GM18951 (cell line): Measurements from ENCODE around the gene DUSP12.
"Not testable (repeated sequence)": the region's sequence is repeated elsewhere in the genome, so short reads cannot be mapped to it uniquely, and the experiment has no call there.

ENCODE experiments used
- POLR2A ChIP-seq: IDR thresholded peaks from 4 replicates; pipeline ENCODE4 v1.6.1; 2011; ENCODE audit warnings: mild to moderate bottlenecking; ENCODE audit not compliant: insufficient read length, insufficient read depth; ENCODE audit errors: extremely low read depth
- in situ Hi-C: fragments of 300-500 bp; cut with MboI; formaldehyde crosslinking; loops from one replicate; pipeline ENCODE4 v1.12.0; 2022; ENCODE audit warnings: low sequenced_read_pairs, mixed read lengths, inconsistent platforms; ENCODE audit not compliant: unreplicated experiment

DUSP12 gene

DNA sequence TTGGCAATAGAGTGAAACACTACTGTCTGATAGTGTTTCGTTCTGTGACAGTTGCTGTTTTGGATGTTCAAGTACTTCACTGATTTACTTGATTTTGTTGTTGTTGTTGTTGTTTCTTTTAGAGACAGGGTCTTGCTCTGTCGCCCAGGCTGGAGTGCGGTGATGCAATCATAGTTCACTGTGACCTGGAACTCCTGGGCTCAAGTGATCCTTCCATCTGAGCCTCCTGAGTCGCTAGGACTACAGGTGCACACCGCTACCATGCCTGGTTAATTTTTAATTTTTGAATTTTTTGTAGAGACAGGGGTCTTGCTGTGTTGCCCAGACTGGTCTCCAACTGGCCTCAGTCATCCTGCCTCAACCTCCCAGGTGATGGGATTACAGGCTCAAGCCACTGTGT, 18.9 kb downstream of the DUSP12 start:
- in situ Hi-C loops: no loop called here
- TF ChIP-seq POLR2A: no peak

DNA sequence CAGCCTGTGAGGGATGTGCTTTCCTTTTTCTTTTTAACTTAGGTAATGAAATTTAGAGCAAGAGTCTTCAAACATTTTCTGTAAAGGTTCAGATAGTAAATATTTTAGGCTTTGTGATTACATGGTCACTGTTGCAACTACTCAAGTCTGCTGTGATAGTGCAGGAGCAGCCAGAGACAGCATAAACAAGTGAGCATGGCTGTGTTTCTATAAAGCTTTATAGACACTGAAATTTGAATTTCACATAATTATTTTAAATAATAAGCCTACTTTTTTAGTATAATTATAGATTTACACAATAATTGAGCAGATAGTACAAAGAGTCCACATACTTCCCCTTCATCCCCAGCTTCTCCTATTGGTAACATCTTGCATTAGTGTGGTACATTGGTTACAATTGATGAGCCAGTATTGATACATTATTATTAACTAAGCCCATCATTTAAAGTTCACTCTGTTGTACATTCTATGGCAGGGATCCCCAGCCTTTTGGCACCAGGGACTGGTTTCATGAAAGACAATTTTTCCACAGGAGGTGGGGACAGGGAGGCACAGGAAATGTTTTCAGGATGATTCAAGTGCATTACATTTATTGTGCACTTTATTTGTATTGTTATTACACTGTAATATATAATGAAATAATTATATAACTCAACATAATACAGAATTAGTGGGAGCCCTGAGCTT, 19.5 kb downstream of the DUSP12 start:
- TF ChIP-seq POLR2A: no peak
- in situ Hi-C loops: no loop called here

DNA sequence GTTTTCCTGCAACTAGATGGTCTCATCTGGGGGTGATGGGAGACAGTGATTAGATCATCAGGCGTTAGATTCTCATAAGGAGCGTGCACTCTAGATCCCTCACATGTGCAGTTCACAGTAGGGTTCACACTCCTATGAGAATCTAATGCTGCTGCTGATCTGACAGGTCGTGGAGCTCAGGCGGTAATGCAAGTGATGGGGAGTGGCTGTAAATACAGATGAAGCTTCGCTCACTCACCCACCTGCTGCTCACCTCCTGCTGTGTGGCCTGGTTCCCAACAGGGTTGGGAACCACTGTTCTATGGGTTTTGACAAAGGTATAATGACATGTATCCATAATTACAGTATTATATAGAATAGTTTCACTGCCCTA, 20.1 kb downstream of the DUSP12 start:
- in situ Hi-C loops: not testable (repeated sequence)

DNA sequence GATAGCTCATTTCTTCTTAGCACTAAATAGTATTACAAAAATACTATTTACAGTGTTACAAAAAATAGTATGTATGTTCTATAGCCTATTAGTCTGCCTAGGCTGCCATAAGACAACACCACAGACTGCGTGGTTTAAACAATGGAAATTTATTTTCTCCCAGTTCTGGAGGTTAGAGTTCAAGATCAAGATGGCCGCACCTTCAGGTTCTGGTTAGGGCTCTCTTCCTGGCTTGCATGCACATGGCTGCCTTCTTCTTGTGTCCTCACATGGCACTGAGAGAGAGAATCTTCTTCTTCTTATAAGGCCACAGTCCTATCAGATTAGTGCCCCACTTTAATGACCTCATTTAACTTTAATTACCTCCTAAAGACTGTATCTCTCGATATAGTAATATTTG, 20.7 kb downstream of the DUSP12 start:
- in situ Hi-C loops: no loop called here
- no peak for TF ChIP-seq POLR2A

DNA sequence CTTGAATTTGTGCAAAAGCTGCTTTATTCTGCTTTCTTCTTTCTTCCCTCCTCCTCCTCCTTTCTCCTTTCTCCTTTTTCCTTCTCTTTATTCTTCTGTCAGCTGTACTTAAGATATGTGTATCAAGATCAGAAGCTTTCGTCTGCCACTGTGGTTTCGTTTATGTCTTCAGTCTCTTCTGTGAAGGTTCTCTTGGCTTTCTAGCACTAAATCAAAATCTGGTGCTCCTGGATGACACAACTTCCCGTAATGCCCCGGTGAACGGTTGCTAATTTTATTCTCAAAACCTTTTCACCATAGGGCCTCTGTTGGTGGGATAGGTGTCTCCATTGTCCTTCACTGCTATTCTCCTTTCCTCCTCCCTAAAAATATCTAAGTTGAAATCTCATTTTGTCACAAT, 21.6 kb downstream of the DUSP12 start:
- TF ChIP-seq POLR2A: no peak
- in situ Hi-C loops: no loop called here

DNA sequence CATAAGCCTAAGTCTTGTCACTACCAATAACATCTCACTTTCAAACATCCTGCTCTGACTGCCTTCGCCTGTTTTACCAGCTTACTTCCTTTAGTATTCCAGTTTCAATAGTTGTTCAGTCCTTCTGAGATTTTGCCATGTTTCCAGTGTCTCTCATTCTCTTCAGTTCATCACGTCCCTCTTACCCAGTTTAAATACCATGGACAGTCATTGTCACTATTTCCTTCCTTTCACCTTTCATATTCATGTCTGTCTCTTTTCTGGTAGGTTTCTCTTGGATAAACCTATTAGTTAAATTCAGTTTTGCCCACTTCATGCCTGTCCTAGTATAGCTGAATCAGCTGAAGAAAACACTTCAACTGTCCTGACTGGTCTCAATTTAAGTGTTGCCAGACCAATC, 22.4 kb downstream of the DUSP12 start:
- in situ Hi-C loops: no loop called here
- no peak for TF ChIP-seq POLR2A

DNA sequence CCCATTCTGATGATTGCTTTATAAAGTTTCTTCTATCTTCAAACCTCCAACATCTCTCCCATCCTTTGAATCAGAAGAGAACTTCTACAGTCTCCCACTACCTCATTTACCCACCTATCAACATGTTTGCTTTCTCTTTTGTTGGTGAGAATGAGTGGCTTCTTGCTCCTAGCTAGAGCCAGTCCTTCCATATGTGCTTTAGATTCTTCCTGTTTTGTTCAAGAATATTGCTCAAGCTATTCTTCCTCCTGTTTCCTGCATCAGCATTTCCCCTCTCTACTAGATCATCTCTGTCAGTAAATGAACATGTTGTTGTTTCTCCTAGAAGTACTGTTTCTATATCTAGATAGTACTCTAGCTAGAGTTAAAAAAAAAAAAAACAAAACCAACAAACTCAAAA, 22.8 kb downstream of the DUSP12 start:
- in situ Hi-C loops: no loop called here
- TF ChIP-seq POLR2A: no peak

DNA sequence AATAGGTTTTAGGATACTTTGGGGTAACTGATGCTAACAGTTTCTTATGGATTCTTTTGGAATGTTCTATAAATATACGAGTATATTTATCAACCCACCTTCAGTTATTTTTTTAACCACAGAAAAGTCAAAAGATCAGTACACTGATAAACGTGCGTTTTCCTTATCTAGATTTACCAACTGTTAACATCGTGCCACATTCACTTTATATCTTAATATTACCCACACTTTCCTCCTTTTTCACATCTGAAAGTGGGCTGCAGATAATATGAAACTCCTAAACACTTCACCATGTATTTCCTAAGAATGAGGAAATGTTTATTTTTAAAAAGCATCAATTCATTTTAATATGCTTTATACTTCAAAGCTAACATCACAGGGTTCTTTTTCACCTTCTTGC, 24.2 kb downstream of the DUSP12 start:
- TF ChIP-seq POLR2A: no peak
- in situ Hi-C loops: no loop called here

DNA sequence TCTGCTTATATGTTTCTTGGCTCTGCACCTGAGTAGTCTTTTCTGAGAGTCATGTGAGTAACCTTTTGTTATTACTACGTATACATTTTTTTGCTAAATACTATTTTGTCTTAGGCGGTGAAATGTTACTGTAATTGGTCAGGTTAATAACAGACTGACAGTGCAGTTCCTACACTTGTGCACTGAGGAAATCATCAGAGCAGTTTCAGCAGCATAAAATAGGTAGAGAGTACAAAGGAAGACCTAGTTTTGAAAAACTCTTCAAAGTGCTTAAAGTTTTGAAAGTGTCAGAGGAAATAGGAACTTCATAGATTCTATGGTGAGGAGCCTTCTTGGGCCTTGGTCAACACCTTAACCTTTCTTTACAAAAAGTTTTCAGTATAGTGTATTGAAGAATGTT, 27.7 kb downstream of the DUSP12 start:
- no peak for TF ChIP-seq POLR2A
- in situ Hi-C loops: no loop called here

DNA sequence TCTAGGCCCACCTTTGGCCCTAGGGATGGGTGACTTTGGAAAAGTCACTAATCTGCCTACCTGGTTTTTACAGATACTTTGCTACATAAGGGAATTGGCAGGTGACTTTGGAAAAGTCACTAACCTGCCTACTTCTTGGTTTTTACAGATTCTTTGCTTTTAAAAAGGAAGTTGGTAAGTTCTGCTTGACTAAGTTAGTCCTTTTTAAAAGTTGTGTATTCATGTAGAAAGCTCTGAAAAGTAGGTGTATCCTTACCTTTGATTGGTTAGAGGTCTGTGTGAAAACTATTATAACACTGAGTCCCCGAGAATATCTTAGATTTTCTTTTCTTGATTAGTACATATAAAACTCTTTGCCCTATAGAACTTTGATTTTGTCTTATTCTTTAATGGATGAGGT, 28.9 kb downstream of the DUSP12 start:
- in situ Hi-C loops: no loop called here
- no peak for TF ChIP-seq POLR2A

DNA sequence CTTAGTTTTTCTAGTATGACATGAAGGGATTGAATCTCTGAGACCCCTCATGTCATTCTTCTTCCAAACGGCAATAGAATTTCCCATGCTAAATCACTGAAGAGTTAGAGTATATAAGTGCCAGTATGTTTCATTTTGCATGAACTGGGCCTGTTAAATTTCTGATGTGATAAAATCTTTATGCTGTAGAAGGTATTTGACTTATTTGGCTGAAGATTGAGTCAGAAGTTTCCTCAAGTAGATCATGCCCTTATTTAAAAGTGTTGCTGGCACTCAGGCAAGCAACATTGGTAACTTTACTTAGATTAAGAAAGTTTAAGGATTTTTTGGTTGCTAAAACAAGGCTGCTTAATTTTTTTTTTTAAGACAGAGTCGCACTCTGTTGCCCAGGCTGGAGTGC, 29.8 kb downstream of the DUSP12 start:
- in situ Hi-C loops: no loop called here
- no peak for TF ChIP-seq POLR2A

DNA sequence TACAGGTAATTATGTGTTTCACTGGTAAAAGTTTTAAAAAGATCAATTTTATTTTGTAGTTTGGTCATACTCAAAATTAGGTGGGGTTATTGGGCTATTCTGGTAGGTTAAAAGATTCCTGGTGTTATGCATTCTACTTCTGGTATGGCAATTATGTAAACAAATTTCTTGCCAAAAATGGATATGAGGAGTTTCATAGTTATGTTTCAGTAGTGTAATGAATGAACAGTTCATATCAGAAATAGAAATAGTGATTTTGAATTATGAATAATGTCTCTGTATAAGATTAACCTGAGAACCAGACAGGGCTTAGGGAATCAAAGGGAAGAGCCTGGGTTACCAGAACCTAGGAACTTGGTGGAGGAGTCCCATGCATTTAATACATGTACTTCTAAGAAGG, 32.4 kb downstream of the DUSP12 start:
- in situ Hi-C loops: no loop called here
- TF ChIP-seq POLR2A: no peak

DNA sequence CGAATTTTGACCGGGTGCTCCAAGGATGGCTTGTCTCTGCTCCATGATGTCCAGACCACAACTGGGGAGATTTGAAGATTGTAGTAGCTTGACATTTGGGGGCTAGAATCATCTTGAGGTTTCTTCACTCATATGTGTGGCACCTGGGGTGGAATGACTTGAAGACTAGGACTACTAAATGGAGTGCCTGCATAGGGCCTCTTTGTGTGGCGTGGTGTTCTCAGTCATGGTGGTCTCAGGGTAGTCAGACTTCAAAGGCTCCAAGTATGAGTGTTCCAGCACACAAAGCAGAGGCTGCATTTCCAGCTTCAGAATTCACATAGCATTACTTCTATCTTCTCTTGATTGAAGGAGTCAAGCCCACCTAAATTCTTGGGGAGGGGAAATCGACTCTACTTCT, 33.3 kb downstream of the DUSP12 start:
- no peak for TF ChIP-seq POLR2A
- in situ Hi-C loops: no loop called here

DNA sequence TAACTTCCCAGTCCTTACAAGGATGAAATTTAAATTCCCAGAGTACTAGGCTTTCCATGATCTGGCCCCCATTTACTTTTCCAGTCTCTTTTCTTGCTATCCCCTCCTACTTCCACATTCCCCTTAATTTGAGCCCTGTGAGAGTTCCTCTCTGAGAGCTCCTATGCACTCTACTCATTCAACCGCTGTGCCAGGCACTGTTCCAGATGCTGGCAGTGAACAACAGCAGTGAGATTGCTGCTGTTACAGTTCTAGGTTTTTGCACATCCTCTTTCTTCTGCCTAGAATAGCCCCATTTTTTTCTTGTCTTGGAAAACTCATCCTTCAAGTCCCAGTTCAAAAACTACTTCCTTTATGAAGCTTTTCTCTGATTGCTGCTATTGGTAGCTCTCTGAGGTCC, 35.4 kb downstream of the DUSP12 start:
- TF ChIP-seq POLR2A: no peak
- in situ Hi-C loops: no loop called here

DNA sequence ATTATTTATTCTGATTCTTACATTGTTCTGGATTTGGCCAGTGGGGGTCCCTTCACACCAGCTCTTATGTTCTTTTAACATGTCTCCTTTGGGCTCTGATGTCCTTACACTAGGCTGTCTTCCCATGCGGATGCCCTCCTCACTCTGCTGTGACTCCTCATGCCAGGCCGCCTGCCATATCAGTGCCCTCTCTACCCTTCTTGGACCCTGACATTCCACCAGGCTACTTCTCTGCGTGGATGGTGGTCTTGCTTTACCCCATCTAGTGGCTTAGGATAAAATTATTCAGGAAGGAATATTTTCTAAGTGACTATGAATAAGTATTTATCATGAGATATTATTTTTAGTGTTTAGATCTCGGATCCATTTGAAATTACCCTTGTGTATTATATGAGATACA, 37.8 kb downstream of the DUSP12 start:
- TF ChIP-seq POLR2A: no peak
- in situ Hi-C loops: no loop called here
